Non-pigmented ciliary epithelial cell (primary cell): ENCODE measurements around the gene PEAK3.

Experiments used
- DNase-seq: peaks from one replicate; pipeline ENCODE4 v3.0.0-alpha.2; 2010; ENCODE audit warnings: low read depth

Gene PEAK3

DNA sequence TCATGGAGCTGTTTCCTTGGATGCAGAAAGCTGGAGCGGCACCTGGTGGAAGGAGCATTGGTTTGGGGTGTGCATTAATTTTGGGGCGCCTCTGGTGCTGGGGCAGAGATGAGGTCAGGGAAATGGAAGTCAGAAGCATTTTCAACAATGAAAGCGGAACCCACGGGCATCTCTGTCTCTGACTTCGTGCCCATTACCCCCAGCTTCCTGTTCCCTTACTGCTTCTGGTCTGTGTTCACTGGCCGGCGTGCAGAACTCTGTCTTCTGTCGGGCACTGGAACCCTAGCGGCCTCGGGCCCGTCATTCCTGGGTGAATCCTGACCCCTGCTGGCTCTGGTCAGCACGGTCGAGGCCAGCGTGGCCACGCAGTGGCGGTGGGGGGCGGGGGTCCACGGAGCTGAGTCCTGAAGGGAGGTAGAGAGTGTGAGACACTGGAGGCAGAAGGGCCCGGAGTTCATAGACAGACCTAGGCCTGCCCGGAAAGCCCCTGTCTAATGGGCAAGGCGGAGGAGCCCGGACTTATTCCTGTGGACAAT lies 33.9 kb upstream of the PEAK3 start:
- DNase-seq: no peak

DNA sequence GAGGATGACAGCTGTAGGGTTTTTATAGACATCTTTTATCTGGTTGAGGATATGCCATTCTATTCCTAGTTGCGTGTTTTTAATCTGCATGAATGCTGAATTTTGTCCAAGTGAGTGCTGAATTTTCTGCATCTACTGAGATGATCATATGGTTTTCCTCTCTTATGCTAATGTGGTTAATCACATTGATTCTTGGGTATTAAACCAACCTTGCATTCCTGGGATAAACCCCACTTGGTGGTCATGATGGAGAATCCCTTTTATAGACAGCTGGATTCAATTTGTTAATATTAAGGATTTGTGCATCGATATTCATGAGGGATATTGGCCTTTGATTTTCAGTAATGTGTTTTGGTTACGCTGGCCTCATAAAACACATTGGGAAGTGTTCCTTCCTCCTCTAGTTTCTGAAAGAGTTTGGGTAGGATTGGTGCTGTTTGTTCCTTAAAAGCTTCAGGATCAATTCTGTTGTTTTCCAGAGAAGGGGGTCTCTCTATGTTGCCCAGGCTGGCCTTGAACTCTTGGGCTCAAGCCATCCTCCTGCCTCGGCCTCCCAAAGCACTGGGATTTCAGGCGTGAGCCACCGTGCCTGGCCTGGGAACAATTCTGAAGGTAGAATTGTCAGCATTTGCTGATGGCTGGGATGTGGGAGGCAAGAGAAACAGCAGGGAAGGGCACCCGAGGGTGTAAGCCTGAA lies 33.3 kb upstream of the PEAK3 start:
- no peak for DNase-seq

DNA sequence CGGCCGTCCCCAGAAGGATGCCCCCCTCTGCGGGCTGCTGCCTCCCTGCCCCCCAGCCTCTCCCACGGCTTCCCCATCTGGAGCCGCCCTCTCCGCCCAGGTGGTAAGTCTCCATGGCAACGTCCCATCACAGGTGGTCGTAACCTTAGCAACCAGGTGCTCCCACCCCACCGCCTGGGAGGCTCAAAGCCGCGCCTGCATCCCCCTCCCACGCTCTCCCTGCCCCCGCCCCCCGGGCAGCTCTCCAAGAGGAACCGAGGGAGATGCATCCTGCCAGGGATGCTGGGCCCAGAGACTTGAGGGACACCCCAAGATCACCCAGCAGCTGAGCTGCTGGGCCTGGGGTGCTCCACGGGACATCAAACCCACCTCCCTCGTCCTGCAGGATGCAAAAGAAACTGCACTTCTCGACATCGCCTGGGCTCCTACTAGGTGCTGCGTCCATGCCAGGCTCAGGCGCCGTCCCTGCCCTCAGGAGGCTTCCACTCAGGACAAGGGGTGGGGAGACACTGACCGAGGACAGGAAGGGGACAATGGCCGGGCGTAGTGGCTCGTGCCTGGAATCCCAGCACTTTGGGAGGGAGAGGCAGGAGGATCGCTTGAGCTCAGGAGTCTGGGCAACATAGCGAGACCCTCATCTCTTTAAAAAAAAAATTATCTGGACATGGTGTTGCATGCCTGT lies 31.0 kb upstream of the PEAK3 start:
- DNase-seq: no peak

DNA sequence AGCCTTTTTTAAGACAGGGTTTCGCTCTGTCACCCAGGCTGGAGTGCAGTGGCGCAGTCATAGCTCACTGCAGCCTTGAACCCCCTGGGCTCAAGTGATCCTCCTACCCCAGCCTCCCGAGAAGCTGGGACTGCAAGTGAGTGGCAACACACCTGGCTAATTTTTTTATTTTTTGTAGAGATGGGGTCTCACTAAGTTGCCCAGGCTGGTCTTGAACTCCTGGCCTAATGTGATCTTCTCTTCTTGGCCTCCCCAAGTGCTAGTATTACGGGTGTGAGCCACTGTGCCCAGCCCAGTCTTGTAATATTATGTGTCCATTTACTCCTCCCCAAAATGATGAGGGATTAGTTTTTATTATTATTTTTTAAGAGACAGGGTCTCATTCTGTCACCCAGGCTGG lies 29.1 kb upstream of the PEAK3 start:
- DNase-seq: no peak

GRCh38 chr19:2309734-2310362 lies 27.9 kb upstream of the PEAK3 start:
- DNase-seq: no peak

DNA sequence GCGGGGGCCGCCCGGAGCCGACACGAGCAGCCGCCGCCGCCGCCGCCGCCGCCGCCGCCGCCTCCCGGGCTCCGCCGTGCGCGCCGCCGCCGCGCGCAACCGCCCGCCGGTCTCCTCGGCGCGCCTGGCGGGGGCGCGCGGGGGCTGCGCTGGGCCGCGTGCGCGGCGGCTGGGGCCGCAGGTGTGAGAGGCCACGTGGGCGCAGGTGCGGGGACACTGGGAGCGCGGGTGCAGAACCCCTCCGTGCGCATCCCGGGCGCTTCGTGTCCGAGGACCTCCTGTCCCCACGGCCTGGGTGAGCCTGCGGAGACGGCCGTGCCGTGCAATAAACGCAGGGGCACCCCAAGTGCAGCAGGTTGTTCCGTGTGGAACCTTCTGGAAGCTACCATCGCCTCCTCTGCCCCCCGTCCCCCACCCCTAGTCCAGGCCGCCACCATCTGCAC lies 26.2 kb upstream of the PEAK3 start, which contains the start of gene LINGO3:
TSS of gene LINGO3 (minus strand) at position 41 of the 443 bp plus-strand sequence. CDS start 16,378 bp downstream, outside the sequence.
- DNase-seq: no peak

DNA sequence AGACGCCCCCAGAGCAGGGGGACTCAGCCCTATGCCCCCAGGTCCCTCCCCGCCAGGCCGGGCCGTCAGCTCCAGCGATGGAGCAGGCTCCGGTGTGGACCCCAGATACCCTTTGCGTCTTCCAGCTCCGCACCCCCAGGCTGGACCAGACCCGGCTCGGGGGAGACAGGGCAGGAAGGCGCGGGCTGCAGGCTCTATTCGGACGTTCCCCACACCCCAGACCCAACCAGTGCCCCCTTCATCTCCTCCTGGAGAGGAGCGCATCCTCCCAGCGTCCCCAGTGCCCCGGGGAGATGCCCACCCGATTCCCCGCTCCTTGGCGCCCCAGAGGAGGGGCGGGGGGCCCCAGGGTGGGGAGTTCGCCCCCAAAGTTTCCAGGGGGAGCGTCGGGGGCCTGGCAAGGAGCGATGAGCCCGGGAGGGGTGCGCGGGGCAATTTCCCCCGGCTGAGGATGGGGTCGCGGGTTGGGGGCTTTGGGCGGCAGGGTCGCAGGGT lies 25.6 kb upstream of the PEAK3 start:
- DNase-seq: no peak

DNA sequence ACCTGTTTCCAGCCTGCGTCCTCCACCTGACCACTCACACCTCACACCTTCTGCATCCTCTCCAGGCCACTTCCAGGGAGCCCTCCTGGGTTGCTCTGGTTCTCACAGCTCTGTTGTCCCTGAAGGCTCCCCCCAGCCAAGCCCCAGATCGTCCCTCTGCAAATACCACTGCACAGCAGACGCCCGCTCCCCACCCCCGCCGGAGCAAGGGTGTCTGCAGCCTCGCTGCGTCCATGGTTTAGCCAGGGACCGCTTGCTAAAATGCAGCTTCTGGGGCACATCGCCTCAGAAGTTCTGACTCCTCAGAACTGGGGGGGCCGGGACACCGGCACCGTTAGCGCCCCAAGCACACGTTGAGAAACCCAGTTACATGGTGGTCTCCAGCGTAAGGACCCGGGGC lies 25.0 kb upstream of the PEAK3 start:
- no peak for DNase-seq

- DNase-seq: no peak
Observed at GRCh38 chr19:2306281-2306806, 24.4 kb upstream of the PEAK3 start.

DNA sequence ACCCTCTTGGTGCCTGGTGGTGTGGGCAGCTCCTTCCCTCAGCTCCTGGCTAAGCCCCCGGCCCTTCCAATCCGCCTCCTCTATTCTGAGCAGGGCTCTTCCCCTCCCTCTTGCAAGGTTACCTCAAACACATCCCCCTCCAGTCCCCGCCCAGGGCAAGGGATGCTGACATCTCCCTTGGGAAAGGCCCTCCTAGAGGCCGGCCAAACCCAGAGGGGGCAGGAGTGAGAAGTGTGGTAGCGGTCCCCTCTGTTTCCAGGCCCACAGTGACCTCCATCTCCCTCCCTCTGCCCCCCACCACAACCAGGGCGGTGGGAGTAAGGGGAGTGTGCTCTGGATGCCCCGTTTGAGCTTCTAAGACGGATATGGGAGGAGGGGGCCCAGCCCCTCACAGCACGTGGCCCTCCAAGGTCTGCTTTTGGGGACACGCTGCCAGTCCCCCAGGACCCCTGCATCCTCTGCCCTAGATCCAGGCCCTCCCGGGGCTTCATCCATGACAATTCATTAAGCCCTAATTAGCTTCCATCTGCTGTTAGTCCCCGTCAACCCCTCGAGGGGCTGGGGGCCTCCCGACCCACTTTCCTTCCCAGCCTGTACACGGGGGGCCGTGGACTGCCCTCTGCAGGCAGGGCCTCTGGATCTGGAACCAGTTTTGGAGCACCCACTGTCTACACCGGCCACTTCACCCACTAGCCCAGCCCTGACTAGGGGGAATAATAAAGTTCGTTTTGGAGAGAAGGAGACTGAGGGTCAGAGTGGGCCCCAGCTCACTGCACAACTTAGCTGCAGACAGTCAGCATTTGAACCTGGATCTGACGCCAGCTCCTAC lies 23.7 kb upstream of the PEAK3 start:
- DNase-seq: no peak

GRCh38 chr19:2303211-2303798 lies 21.3 kb upstream of the PEAK3 start:
- DNase-seq: no peak

DNA sequence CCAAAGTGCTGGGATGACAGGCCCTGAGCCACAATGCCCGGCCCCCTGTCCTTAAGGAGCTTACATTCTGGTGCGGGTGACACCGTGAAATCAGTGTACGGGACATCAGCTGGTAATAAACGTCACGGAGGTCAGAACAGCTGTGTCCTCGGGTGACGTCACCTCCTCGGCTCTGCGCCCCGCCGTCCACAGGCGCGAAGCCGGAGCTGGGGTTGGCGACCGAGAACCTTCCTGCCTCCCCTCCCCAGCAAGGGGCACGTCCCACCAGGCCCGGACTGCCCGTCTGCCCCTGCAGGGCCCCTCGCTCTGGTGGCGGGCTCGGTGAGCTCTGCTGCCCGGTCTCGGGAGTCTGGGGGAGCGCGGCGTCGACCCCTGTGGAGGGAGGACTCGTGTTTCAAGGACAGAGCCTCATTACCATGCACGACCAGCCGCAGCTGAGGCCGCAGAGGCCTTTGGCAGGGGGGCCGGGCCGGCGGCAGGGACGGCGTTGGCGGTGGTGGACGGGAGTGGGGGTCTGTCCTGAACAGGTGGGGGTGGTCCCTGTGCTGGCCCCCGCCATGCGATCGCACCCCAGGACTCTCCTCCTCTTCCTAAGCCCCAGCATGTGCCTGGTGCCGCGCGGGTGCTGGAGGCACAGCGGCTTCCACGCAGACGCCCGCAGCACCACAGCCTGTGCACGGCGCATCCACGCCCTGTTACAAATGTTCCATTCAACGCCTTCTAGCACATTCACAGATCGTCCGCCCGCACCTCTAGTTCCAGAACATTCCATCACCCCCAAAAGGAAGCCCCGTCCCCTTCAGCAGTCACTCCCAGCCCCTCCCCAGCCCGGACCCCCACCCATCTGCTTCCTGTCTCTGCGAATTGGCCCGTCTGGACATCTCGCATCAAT lies 20.6 kb upstream of the PEAK3 start:
- no peak for DNase-seq

DNA sequence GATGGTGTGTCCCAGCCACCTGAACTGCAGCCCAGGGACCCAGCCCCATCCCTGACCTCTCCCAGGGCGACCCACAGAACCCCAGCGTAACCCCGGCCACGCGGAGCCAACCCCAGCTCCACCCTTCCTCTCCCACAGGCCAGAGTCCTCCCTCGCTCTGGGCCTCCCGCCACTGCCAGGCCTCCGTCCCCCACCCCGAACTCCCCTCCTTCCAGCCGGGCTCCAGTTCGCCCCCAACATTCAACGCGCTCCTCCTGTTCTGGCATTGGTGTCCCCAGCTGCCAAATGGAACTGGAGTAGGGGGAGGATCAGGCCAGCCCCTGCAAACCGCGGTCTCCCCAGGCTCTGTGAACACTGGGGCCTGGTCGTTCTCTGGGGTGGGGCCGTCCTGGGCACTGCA lies 18.6 kb upstream of the PEAK3 start:
- DNase-seq: no peak

DNA sequence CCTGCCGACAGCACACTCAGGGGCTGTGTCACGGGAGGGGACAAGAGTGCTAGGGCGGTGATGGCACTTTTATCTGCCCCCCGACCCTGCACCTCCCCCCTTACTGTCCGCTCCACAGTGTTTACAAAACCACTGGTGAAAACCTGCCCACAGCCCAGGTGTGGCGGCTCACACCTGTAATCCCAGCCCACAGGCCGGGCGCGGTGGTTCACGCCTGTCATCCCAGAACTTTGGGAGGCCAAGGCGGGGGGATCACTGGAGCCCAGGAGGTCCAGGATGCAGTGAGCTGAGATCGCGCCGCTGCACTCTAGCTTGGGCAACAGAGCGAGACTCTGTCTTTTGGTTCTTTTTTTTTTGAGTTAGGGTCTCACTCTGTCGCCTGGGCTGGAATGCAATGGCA lies 14.2 kb upstream of the PEAK3 start:
- no peak for DNase-seq

GRCh38 chr19:2294687-2295335 lies 12.8 kb upstream of the PEAK3 start:
- DNase-seq: no peak

- no peak for DNase-seq
Observed at GRCh38 chr19:2291185-2291751, 9.3 kb upstream of the PEAK3 start.

GRCh38 chr19:2290441-2291184 lies 8.6 kb upstream of the PEAK3 start:
- no peak for DNase-seq

DNA sequence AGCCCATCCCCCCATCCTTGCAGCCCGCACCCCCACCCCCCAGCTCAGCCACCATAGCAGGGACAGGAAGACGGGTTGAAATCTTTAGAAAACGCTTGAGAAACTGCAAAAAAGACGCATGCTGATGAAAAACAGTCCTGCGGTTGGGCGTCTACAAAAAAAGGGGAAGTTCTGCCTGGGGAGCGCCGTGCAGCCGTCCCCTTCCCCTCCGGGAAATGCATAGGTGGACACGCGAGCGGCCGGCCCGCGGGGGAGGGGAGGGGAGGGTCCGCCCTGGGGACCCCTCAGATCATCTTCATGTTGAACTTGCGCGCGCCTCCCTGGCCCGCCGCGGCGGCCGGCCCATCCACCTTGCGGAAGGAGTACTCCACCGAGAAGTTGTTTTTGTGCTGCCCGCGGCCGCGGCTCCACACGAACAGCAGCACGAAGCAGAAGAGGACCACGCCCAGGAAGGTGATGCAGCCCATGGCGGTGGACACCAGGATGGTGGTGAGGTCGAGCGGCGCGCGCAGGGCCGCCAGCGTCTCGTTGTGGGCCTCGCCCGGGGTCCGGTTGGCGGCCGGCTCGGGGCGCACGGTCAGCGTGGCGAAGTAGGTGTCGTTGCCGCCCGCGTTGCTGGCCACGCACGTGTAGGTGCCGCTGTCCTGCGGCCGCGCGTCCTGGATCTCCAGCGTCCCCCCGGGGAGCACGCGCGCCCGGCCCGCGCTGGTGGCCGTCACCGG lies 7.9 kb upstream of the PEAK3 start:
- no peak for DNase-seq
